GM19438 (cell line): ENCODE data around the gene PPP2R5E.
"Not testable (repeated sequence)": the region's sequence is repeated elsewhere in the genome, so short reads cannot be mapped to it uniquely, and the experiment has no call there.

Source experiments
- ATAC-seq: cut with Tn5 transposase; IDR thresholded peaks from one replicate; pipeline ENCODE4 v1.9.1; 2021; ENCODE audit warnings: low read depth; ENCODE audit not compliant: unreplicated experiment

The PPP2R5E gene

GRCh38 chr14:63523735-63524426, 19.3 kb downstream of the PPP2R5E start:
- no peak for ATAC-seq

- not testable (repeated sequence) for ATAC-seq
Measured at GRCh38 chr14:63522511-63522910, 20.7 kb downstream of the PPP2R5E start.

GRCh38 chr14:63517354-63517753, 25.8 kb downstream of the PPP2R5E start:
- no peak for ATAC-seq

- no peak for ATAC-seq
Measured at GRCh38 chr14:63515240-63515639, 27.9 kb downstream of the PPP2R5E start.

GRCh38 chr14:63513756-63514155, 29.4 kb downstream of the PPP2R5E start:
- no peak for ATAC-seq

GRCh38 chr14:63512861-63513260, 30.3 kb downstream of the PPP2R5E start:
- ATAC-seq, result no peak

GRCh38 chr14:63510538-63510937, 32.6 kb downstream of the PPP2R5E start:
- peak; percentile 87 for ATAC-seq

GRCh38 chr14:63508033-63508432, 35.1 kb downstream of the PPP2R5E start:
- ATAC-seq, result no peak

- no peak for ATAC-seq
Measured at GRCh38 chr14:63504648-63505047, 38.5 kb downstream of the PPP2R5E start.

- no peak for ATAC-seq
Measured at GRCh38 chr14:63501429-63501828, 41.7 kb downstream of the PPP2R5E start.

GRCh38 chr14:63499701-63500250, 43.4 kb downstream of the PPP2R5E start:
- ATAC-seq, result no peak

- no peak for ATAC-seq
Measured at GRCh38 chr14:63496837-63497400, 46.3 kb downstream of the PPP2R5E start.

GRCh38 chr14:63493246-63493645, 49.9 kb downstream of the PPP2R5E start:
- ATAC-seq, result no peak

- no peak for ATAC-seq
Measured at GRCh38 chr14:63492391-63492790, 50.8 kb downstream of the PPP2R5E start.

GRCh38 chr14:63487724-63488123, 55.5 kb downstream of the PPP2R5E start:
- ATAC-seq, result no peak

GRCh38 chr14:63486738-63487137, 56.4 kb downstream of the PPP2R5E start:
- ATAC-seq, result no peak

GRCh38 chr14:63483315-63483714, 59.9 kb downstream of the PPP2R5E start:
- ATAC-seq, result no peak

- ATAC-seq, result no peak
Measured at GRCh38 chr14:63480599-63480998, 62.6 kb downstream of the PPP2R5E start.

- ATAC-seq, result peak; percentile 67
Measured at GRCh38 chr14:63478437-63478852, 64.7 kb downstream of the PPP2R5E start.

GRCh38 chr14:63478010-63478409, 65.2 kb downstream of the PPP2R5E start:
- ATAC-seq, result peak; percentile 88

GRCh38 chr14:63477556-63477955, 65.6 kb downstream of the PPP2R5E start:
- no peak for ATAC-seq

GRCh38 chr14:63475761-63476160, 67.4 kb downstream of the PPP2R5E start:
- no peak for ATAC-seq
